GM18526 (cell line): ENCODE results near the gene BAX.

ENCODE experiments used
- POLR2A ChIP-seq: IDR thresholded peaks from 3 replicates; pipeline ENCODE4 v1.6.1; 2011; ENCODE audit not compliant: insufficient read length; ENCODE audit errors: extremely low read depth

The BAX gene

GRCh38 chr19:48926909-48927308, 27.8 kb upstream of the BAX start:
- TF ChIP-seq POLR2A, result no peak

GRCh38 chr19:48928164-48929025, 26.3 kb upstream of the BAX start:
- TF ChIP-seq POLR2A, result no peak

GRCh38 chr19:48933382-48933932, 21.2 kb upstream of the BAX start, which contains the start of gene DHDH:
Gene DHDH, plus strand, starts transcription at chr19:48933699. Its CDS starts 23 bp downstream, at chr19:48933722.
- TF ChIP-seq POLR2A, result peak; percentile 35

- no peak for TF ChIP-seq POLR2A
Measured at GRCh38 chr19:48934837-48935236, 19.8 kb upstream of the BAX start.

GRCh38 chr19:48935864-48936263, 18.8 kb upstream of the BAX start:
- no peak for TF ChIP-seq POLR2A

GRCh38 chr19:48938256-48938655, 16.4 kb upstream of the BAX start:
- no peak for TF ChIP-seq POLR2A

- TF ChIP-seq POLR2A, result no peak
Measured at GRCh38 chr19:48940902-48941301, 13.8 kb upstream of the BAX start.

GRCh38 chr19:48943081-48943480, 11.6 kb upstream of the BAX start:
- TF ChIP-seq POLR2A, result no peak

- no peak for TF ChIP-seq POLR2A
Measured at GRCh38 chr19:48945415-48945814, 9.3 kb upstream of the BAX start.

GRCh38 chr19:48945817-48946216, 8.9 kb upstream of the BAX start:
- TF ChIP-seq POLR2A, result no peak

GRCh38 chr19:48946463-48947257, 8.0 kb upstream of the BAX start:
- no peak for TF ChIP-seq POLR2A

GRCh38 chr19:48947258-48947542, 7.5 kb upstream of the BAX start:
- TF ChIP-seq POLR2A, result no peak

- TF ChIP-seq POLR2A, result no peak
Measured at GRCh38 chr19:48950159-48950558, 4.5 kb upstream of the BAX start.

GRCh38 chr19:48950830-48951519, 3.7 kb upstream of the BAX start:
- TF ChIP-seq POLR2A, result no peak

- TF ChIP-seq POLR2A, result no peak
Measured at GRCh38 chr19:48953141-48953540, 1.5 kb upstream of the BAX start.
